Calu3 (cell line): ENCODE data around the gene B9D2. TPM values are rescaled to one million over a fixed set of nuclear protein-coding genes. Genes with fewer than 3 reads are reported as not detected.

Source experiments
- BruUV-seq: library from RNA; stranded (reverse); fragments of 400-500 nt; replicated peaks from 2 replicates; lab custom pipeline; 2021; lab: Mats Ljungman, UMichigan
- CTCF ChIA-PET: fragments of 300-600 bp; sonication (Branson Sonifier 250); formaldehyde crosslinking; loops from one replicate; lab custom pipeline; 2022; ENCODE audit warnings: antibody characterized with exemption; lab: Charles Lee
- DNase-seq: peaks from one replicate; pipeline ENCODE4 v3.0.0; 2022
- H3K27ac Mint-ChIP-seq: one replicate; pipeline ENCODE4 v1.8.0; 2022; ENCODE audit warnings: mixed read lengths; ENCODE audit not compliant: unreplicated experiment
- H3K27me3 Mint-ChIP-seq: one replicate; pipeline ENCODE4 v1.8.0; 2022; ENCODE audit warnings: mixed read lengths; ENCODE audit not compliant: unreplicated experiment
- H3K36me3 Mint-ChIP-seq: one replicate; pipeline ENCODE4 v1.8.0; 2022; ENCODE audit warnings: mild to moderate bottlenecking, moderate library complexity, mixed read lengths; ENCODE audit not compliant: insufficient read depth, unreplicated experiment
- H3K4me1 Mint-ChIP-seq: one replicate; pipeline ENCODE4 v1.8.0; 2022; ENCODE audit warnings: mild to moderate bottlenecking, low read depth, mixed read lengths; ENCODE audit not compliant: unreplicated experiment
- H3K4me3 Mint-ChIP-seq: one replicate; pipeline ENCODE4 v1.8.0; 2022; ENCODE audit warnings: mild to moderate bottlenecking, low read depth, moderate library complexity, mixed read lengths; ENCODE audit not compliant: unreplicated experiment
- H3K9me3 Mint-ChIP-seq: one replicate; pipeline ENCODE4 v1.8.0; 2022; ENCODE audit warnings: low read depth, mixed read lengths; ENCODE audit not compliant: unreplicated experiment
- intact Hi-C: fragments of 100-400 bp; cut with micrococcal nuclease; formaldehyde crosslinking; loops from one replicate; pipeline ENCODE4 v1.10.0; 2022; ENCODE audit not compliant: unreplicated experiment
- total RNA-seq: library from RNA; stranded (reverse); gene quantifications from 2 replicates; pipeline ENCODE4 v1.2.3, GENCODE V29; 2022
- TF ChIP-seq, protein P1 (sequence below): fragments of 200-600 bp; IDR thresholded peaks from one replicate; pipeline ENCODE4 v1.8.0; 2022; ENCODE audit warnings: antibody characterized with exemption; ENCODE audit not compliant: unreplicated experiment

Gene B9D2
- total RNA-seq, 1 experiment from 2014 or later, result 6.4 TPM

DNA sequence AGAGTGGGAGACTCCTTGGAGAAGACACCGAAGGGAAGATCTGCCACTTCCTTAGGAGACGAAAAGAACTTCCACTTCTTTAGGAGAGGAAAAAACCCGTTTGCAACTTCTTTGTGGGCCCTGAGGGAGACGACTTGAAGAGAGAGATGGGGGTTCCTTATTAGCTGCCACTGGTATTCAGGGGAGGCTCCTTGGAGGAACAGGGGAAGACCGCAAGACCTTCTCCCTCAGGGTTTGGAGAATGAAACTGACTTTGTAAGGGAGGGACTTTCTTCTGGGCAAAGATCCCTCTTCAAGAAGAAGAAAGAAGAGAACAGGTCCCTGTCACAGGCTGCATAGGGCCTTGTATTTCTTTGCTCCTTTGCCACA lies 34.1 kb upstream of the B9D2 start:
- H3K4me3 Mint-ChIP-seq, result peak overlapping the region; percentile 99
- H3K4me1 Mint-ChIP-seq, result peaks cover 34% of the 10 kb centered on the region
- peak overlapping the region; percentile 100 for H3K27ac Mint-ChIP-seq
- no peaks in the 10 kb centered on the region for H3K9me3 Mint-ChIP-seq
- no peaks in the 10 kb centered on the region for H3K27me3 Mint-ChIP-seq
- intact Hi-C loops, result no loop called here
- no TSS peak for BruUV-seq
- CTCF ChIA-PET, result no interaction called here
- DNase-seq, result no peak
- TF ChIP-seq, protein P1, sequence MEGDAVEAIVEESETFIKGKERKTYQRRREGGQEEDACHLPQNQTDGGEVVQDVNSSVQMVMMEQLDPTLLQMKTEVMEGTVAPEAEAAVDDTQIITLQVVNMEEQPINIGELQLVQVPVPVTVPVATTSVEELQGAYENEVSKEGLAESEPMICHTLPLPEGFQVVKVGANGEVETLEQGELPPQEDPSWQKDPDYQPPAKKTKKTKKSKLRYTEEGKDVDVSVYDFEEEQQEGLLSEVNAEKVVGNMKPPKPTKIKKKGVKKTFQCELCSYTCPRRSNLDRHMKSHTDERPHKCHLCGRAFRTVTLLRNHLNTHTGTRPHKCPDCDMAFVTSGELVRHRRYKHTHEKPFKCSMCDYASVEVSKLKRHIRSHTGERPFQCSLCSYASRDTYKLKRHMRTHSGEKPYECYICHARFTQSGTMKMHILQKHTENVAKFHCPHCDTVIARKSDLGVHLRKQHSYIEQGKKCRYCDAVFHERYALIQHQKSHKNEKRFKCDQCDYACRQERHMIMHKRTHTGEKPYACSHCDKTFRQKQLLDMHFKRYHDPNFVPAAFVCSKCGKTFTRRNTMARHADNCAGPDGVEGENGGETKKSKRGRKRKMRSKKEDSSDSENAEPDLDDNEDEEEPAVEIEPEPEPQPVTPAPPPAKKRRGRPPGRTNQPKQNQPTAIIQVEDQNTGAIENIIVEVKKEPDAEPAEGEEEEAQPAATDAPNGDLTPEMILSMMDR, result no peak
- peaks cover 23% of the 10 kb centered on the region for H3K36me3 Mint-ChIP-seq

DNA sequence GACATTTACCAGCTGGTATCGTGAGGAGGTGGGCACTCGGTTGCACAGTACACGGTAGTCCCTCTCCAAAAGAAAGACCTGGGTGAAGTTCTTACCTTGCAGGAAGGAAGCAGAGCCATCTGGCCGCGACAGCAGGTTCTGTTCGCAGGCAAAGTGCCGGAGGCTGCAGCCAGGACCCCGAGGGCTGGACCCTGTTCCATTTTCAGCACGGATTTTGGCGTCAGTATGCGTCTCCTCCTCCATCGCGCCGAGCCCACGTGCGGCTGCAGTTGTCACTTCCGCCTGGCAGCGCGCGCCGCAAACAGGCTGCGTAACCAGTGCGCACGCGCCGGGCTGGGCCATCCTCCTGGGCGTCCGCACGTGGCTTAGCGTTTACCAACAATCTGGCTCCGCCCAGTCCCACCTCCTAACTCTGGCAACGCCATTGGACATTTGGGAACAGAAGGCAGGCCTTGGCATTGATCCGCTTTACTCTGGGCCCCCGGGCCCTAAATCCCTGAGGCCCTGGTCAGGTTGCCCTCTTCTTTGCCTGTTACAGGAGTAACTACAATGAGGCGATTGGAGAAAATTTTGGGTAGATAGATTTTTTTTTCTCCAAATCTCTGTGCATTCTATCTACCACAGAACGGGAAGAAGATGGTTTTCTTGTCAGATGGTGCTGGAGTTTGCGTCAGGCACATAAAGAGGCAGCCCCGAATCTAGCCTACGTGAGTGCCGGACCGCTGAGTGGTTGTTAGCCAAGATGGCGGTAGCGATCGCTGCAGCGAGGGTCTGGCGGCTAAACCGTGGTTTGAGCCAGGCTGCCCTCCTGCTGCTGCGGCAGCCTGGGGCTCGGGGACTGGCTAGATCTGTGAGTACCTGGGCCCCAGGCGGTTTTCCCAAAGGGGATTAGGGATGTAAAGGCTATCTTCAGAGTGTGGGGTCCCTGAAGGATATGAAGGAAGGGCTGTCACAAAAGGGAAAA lies 33.4 kb upstream of the B9D2 start, which contains the start of the genes BCKDHA and EXOSC5:
BCKDHA (plus strand) TSS at position 733 of the 964 bp plus-strand sequence; CDS start at position 743, 10 bp downstream.
EXOSC5 (minus strand) TSS at position 274 of the 964 bp plus-strand sequence; CDS start at position 243, 31 bp downstream.
- peak; percentile 99 for DNase-seq
- Mint-ChIP-seq H3K27ac (peak within 1 kb of the TSS; percentile 100), H3K4me1 (peaks cover 34% of the 10 kb centered on the region), H3K9me3 (no peaks in the 10 kb centered on the region), H3K36me3 (peaks cover 23% of the 10 kb centered on the region), H3K27me3 (no peaks in the 10 kb centered on the region), H3K4me3 (peak within 1 kb of the TSS; percentile 99)
- intact Hi-C loops, result no loop called here
- CTCF ChIA-PET, result no interaction called here
- BruUV-seq, result TSS peak; percentile 87
- TF ChIP-seq, protein P1, result no peak

DNA sequence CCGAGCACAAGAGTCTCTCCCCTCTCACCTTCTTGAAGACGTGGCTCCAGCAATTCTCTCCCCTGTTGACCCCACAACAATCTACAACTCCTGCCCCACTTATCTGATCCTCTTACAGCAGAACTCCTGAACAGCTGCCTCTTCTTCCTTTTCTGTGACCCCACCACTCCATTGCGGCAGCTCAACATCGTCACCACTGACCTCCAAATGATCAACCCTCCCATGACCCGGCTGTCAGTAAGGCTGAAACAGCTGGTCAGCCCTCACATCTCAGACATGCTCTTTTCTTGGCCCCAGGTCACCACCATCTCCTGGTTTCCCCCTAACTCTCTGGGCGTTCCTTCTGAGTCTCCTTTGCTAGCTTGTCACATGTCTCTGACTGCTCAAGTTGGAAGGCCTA lies 31.4 kb upstream of the B9D2 start:
- Mint-ChIP-seq H3K9me3 (no peaks in the 10 kb centered on the region), H3K4me3 (peak overlapping the region; percentile 99), H3K36me3 (peaks cover 23% of the 10 kb centered on the region), H3K27me3 (no peaks in the 10 kb centered on the region), H3K27ac (no peak overlapping the region), H3K4me1 (peaks cover 34% of the 10 kb centered on the region)
- CTCF ChIA-PET, result interaction anchor here (1.0 kb wide), 1 partner anchor 28 kb away, joined by 3 read pairs; no protein-coding TSS in a partner anchor
- intact Hi-C loops, result no loop called here
- TF ChIP-seq, protein P1, result no peak
- no peak for DNase-seq
- no TSS peak for BruUV-seq

DNA sequence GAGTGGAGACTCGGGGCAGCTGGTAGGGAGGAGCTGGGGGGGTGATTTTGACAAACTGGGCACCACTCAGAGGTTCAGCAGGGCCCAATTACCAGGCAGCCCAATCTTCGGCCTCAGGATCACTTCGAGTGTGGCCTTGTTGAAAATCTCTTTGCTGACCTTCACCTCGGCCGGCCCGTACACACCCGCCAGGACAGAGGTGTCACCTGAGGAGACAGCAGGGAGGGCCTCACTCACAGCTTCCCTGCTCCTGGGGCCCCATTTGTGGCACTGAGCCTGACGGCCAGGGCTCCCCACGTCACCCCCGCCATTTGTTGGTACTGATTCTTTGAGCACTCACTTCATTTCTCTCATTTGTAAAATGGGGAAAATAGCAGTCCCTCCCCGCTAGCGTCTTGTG lies 28.8 kb upstream of the B9D2 start:
- Mint-ChIP-seq H3K27me3 (no peaks in the 10 kb centered on the region), H3K27ac (no peak overlapping the region), H3K4me1 (peaks cover 13% of the 10 kb centered on the region), H3K36me3 (peaks cover 23% of the 10 kb centered on the region), H3K9me3 (no peaks in the 10 kb centered on the region), H3K4me3 (no peak overlapping the region)
- intact Hi-C loops, result no loop called here
- BruUV-seq, result no TSS peak
- no peak for DNase-seq
- CTCF ChIA-PET, result no interaction called here
- TF ChIP-seq, protein P1, result no peak
